K562 (cell line): ENCODE data around the gene SLC9A3. TPM values are rescaled to one million over a fixed set of nuclear protein-coding genes. Genes with fewer than 3 reads are reported as not detected.

ENCODE experiments used
- BCOR ChIP-seq: fragments of 450-650 bp; IDR thresholded peaks from 2 replicates; pipeline ENCODE4 v1.6.1; 2016
- CBX8 ChIP-seq: fragments of 200-600 bp; sonication (generic); IDR thresholded peaks from 2 replicates; pipeline ENCODE4 v1.6.1; 2012; ENCODE audit warnings: borderline replicate concordance, mixed run types, low read depth, mild to moderate bottlenecking, moderate library complexity, mixed read lengths, low read length, control low read depth, inconsistent platforms; ENCODE audit not compliant: poor library complexity, severe bottlenecking; ENCODE audit errors: extremely low read depth
- ETV6 ChIP-seq, 3 experiments: fragments of 150-350 bp in 1 of 3; sonication (generic) in 1 of 3; formaldehyde crosslinking in 1 of 3; IDR thresholded peaks; 2 replicates each; pipeline versions ENCODE4 v1.6.1 to v1.8.0; 2014 to 2022; ENCODE audit warnings: borderline replicate concordance in 2 of 3, low read depth in 2 of 3, antibody characterized with exemption in 1 of 3, low read length in 1 of 3, mild to moderate bottlenecking in 1 of 3, missing genetic modification reagents in 1 of 3
- FIP1L1 ChIP-seq: fragments of 200-400 bp; formaldehyde crosslinking; IDR thresholded peaks from 2 replicates; pipeline ENCODE4 v1.6.1; 2018; ENCODE audit warnings: mild to moderate bottlenecking, low read depth, low read length; ENCODE audit not compliant: poor library complexity, severe bottlenecking
- FOSL1 ChIP-seq: fragments of 200-800 bp; sonication (Bioruptor generic); conservative IDR thresholded peaks from 2 replicates; pipeline ENCODE4 v1.6.1; 2016; ENCODE audit warnings: missing genetic modification characterization, missing compliant biosample characterization
- KDM5B ChIP-seq: fragments of 200-600 bp; sonication (generic); IDR thresholded peaks from 2 replicates; pipeline ENCODE4 v1.6.1; 2012; ENCODE audit warnings: low read depth, mild to moderate bottlenecking, moderate library complexity, low read length, control low read depth, inconsistent platforms; ENCODE audit not compliant: insufficient replicate concordance
- NR3C1 ChIP-seq: sonication (generic); formaldehyde crosslinking; IDR thresholded peaks from 2 replicates; pipeline ENCODE4 v1.8.1; 2022; ENCODE audit warnings: missing genetic modification reagents
- POLR2B ChIP-seq: fragments of 450-650 bp; IDR thresholded peaks from 2 replicates; pipeline ENCODE4 v1.6.1; 2018; ENCODE audit warnings: low read depth; ENCODE audit not compliant: partially characterized antibody
- SP1 ChIP-seq: sonication (generic); formaldehyde crosslinking; IDR thresholded peaks from 2 replicates; pipeline ENCODE4 v1.8.1; 2022; ENCODE audit warnings: mild to moderate bottlenecking, missing genetic modification reagents
- ZKSCAN8 ChIP-seq: fragments of 200-800 bp; sonication (Bioruptor generic); IDR thresholded peaks from 2 replicates; pipeline ENCODE4 v1.6.1; 2016; ENCODE audit warnings: missing genetic modification characterization, missing compliant biosample characterization
- ZNF561 ChIP-seq: fragments of 450-650 bp; formaldehyde crosslinking; conservative IDR thresholded peaks from 2 replicates; pipeline ENCODE4 v1.4.0; 2020; ENCODE audit warnings: mild to moderate bottlenecking, moderate library complexity
- polyA plus RNA-seq, 8 experiments: library from polyadenylated mRNA; depleted of rRNA in 4 of 8; stranded (reverse) in 5 of 8; unstranded in 3 of 8; fragments of >200 nt; fragmentation: Nextera tagmentation in 2 of 8; fragmentation: Illumina TruSeq in 1 of 8; extraction: Ambion mirVana in 2 of 8; extraction: Trizol in 1 of 8; gene quantifications; 2 replicates each; pipeline versions ENCODE4 v1.2.1 to v1.2.3, GENCODE V29; 2011 to 2014; ENCODE audit warnings: inconsistent platforms in 1 of 8, missing spikeins in 1 of 8
- total RNA-seq, 7 experiments: library from RNA; depleted of rRNA in 6 of 7; stranded (reverse); fragments of >200 nt in 6 of 7; fragmentation: Illumina TruSeq in 2 of 7; extraction: Trizol in 2 of 7; gene quantifications; 2 replicates each; pipeline versions ENCODE4 v1.2.1 to v1.2.3, GENCODE V29; 2011 to 2021; ENCODE audit warnings: low replicate concordance in 1 of 7
- TF ChIP-seq, protein P1 (sequence below): fragments of 450-650 bp; IDR thresholded peaks from 2 replicates; pipeline ENCODE4 v1.6.1; 2014; ENCODE audit warnings: low read depth, mild to moderate bottlenecking, moderate library complexity, borderline replicate concordance
- TF ChIP-seq, protein P2 (sequence below): fragments of 450-650 bp; IDR thresholded peaks from 2 replicates; pipeline ENCODE4 v1.6.1; 2016; ENCODE audit warnings: borderline replicate concordance

Gene SLC9A3
- total and polyA plus RNA-seq, 9 of the 15 experiments (the other 6 are each of a cell fraction or from before 2014, with no cell fraction given): 1.5 to 5.8 (median 3.7) TPM; not detected in 2

DNA sequence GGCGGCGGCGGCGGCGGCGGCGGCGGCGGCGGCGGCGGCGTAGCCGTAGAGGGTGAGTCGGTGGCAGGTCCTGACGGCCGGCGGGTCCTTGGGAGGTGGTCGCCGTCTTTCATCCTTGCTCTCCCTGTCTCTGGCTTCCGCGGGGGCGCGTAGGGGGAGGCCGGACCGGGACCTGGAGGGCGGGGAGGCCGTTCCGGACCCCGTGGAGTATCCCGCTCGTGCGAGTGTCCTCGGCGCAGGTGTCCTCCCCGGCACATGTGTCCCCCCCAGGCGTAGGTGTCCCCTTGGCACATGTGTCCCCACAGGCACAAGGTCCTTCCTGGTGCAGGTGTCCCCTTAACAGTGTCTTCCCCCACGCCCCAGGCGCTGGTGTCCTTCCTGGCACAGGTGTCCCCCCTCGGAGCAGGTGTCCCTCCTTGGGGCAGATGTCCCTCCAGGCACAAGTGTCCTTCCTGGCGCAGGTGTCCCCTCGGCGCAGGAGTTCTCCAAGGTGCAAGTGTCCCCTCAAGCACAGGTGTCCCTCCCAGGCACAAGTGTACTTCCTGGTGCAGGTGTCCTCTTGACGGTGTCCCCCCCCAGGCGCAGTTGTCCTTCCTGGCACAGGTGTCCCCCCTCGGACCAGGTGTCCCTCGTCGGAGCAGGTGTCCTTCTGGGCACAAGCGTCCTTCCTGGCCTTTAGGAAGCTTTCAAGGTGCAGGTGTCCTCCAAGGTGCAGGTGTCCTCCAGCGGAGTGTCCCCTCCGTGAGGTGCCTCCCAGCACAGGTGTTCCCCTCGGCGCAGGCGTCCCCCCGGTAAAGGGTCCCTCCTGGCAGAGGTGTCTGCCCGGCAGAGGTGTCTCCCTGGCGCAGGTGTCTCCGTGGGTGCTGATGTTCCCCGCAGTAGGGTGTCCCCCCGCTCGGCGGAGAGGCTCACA is 80.8 kb downstream of the SLC9A3 start (continued):
- TF ChIP-seq, protein P1, sequence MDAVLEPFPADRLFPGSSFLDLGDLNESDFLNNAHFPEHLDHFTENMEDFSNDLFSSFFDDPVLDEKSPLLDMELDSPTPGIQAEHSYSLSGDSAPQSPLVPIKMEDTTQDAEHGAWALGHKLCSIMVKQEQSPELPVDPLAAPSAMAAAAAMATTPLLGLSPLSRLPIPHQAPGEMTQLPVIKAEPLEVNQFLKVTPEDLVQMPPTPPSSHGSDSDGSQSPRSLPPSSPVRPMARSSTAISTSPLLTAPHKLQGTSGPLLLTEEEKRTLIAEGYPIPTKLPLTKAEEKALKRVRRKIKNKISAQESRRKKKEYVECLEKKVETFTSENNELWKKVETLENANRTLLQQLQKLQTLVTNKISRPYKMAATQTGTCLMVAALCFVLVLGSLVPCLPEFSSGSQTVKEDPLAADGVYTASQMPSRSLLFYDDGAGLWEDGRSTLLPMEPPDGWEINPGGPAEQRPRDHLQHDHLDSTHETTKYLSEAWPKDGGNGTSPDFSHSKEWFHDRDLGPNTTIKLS: no peak
- no peak for TF ChIP-seq FOSL1 (tag)
- TF ChIP-seq ZKSCAN8 (CRISPR knock-in tag): no peak
- no peak for TF ChIP-seq POLR2B
- peak; percentile 65 for TF ChIP-seq KDM5B
- no peak for TF ChIP-seq SP1
- no peak for TF ChIP-seq NR3C1 (CRISPR knock-in tag)
- TF ChIP-seq ETV6 (IDR thresholded peaks at IDR 0.05; ENCODE audit: borderline replicate concordance in 1 of 2, low read depth in 2 of 2, low read length in 1 of 2): 0 out of 4 replicates have a peak, but pooled peaks of 1 of the 2 experiments have one; percentile 16
- no peak for TF ChIP-seq ETV6 (CRISPR knock-in tag; IDR thresholded peaks at IDR 0.05; ENCODE audit: borderline replicate concordance)
- TF ChIP-seq BCOR: no peak
- no peak for TF ChIP-seq ZNF561
- no peak for TF ChIP-seq CBX8
- no peak for TF ChIP-seq FIP1L1
- TF ChIP-seq, protein P2, sequence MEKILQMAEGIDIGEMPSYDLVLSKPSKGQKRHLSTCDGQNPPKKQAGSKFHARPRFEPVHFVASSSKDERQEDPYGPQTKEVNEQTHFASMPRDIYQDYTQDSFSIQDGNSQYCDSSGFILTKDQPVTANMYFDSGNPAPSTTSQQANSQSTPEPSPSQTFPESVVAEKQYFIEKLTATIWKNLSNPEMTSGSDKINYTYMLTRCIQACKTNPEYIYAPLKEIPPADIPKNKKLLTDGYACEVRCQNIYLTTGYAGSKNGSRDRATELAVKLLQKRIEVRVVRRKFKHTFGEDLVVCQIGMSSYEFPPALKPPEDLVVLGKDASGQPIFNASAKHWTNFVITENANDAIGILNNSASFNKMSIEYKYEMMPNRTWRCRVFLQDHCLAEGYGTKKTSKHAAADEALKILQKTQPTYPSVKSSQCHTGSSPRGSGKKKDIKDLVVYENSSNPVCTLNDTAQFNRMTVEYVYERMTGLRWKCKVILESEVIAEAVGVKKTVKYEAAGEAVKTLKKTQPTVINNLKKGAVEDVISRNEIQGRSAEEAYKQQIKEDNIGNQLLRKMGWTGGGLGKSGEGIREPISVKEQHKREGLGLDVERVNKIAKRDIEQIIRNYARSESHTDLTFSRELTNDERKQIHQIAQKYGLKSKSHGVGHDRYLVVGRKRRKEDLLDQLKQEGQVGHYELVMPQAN: peak; percentile 44; the same call in 1 of the 2 replicates
